Fibroblast of lung (primary cell): ENCODE measurements around the gene ATP13A4. TPM values are rescaled to one million over a fixed set of nuclear protein-coding genes. Genes with fewer than 3 reads are reported as not detected.

Experiments used
- DNase-seq, 2 donors: peaks; one replicate each; pipeline versions ENCODE4 v3.0.0 to v3.0.0-alpha.2; 2010; ENCODE audit warnings: low read depth in 2 of 2
- H2AFZ ChIP-seq: 2 replicates; pipeline ENCODE4 v1.5.1; 2012; ENCODE audit warnings: low read length, control low read depth, inconsistent platforms
- H3K27ac ChIP-seq: 2 replicates; pipeline ENCODE4 v1.5.1; 2011; ENCODE audit warnings: low read length, control low read depth; ENCODE audit not compliant: insufficient read depth
- H3K27me3 ChIP-seq: 2 replicates; pipeline ENCODE4 v1.5.1; 2011; ENCODE audit warnings: mild to moderate bottlenecking, low read length; ENCODE audit not compliant: control insufficient read depth, insufficient read depth
- H3K36me3 ChIP-seq: 2 replicates; pipeline ENCODE4 v1.5.1; 2011; ENCODE audit warnings: low read length; ENCODE audit not compliant: control insufficient read depth, insufficient read depth
- H3K4me1 ChIP-seq: 2 replicates; pipeline ENCODE4 v1.5.1; 2011; ENCODE audit warnings: low read length; ENCODE audit not compliant: control insufficient read depth, insufficient read depth; ENCODE audit errors: extremely low read depth
- H3K4me2 ChIP-seq: 2 replicates; pipeline ENCODE4 v1.5.1; 2011; ENCODE audit warnings: low read length, control low read depth; ENCODE audit not compliant: insufficient read depth; ENCODE audit errors: extremely low read depth
- H3K4me3 ChIP-seq, 4 experiments: fragments of 200-600 bp in 1 of 4; sonication (generic) in 1 of 4; replicated peaks in 1 of 4; 2 replicates each; pipeline ENCODE4 v1.5.1; 2011 to 2016; ENCODE audit warnings: low read length in 4 of 4, low read depth in 3 of 4, mild to moderate bottlenecking in 3 of 4, control low read depth in 2 of 4, inconsistent platforms in 1 of 4, mixed read lengths in 1 of 4; ENCODE audit not compliant: insufficient read depth in 1 of 4; ENCODE audit errors: control extremely low read depth in 1 of 4
- H3K79me2 ChIP-seq: 2 replicates; pipeline ENCODE4 v1.5.1; 2012; ENCODE audit warnings: mild to moderate bottlenecking, low read length, inconsistent platforms; ENCODE audit not compliant: control insufficient read depth, insufficient read depth
- H3K9ac ChIP-seq: 2 replicates; pipeline ENCODE4 v1.5.1; 2011; ENCODE audit warnings: mild to moderate bottlenecking, low read length, control low read depth; ENCODE audit not compliant: insufficient read depth
- H3K9me3 ChIP-seq: 2 replicates; pipeline ENCODE4 v1.5.1; 2012; ENCODE audit warnings: low read depth, low read length; ENCODE audit not compliant: control insufficient read depth, insufficient read depth
- H4K20me1 ChIP-seq: 2 replicates; pipeline ENCODE4 v1.5.1; 2011; ENCODE audit warnings: low read length; ENCODE audit not compliant: control insufficient read depth, insufficient read depth; ENCODE audit errors: extremely low read depth
- EZH2 ChIP-seq: IDR thresholded peaks from 2 replicates; pipeline ENCODE4 v1.5.1; 2012; ENCODE audit warnings: low read length, control low read depth, mild to moderate bottlenecking; ENCODE audit errors: missing control alignments
- polyA minus RNA-seq: library from RNA; depleted of rRNA, polyadenylated mRNA; stranded (reverse); fragments of >200 nt; gene quantifications from 2 replicates; pipeline ENCODE4 v1.2.3, GENCODE V29; 2011; ENCODE audit warnings: low replicate concordance
- polyA plus RNA-seq, 2 donors: library from polyadenylated mRNA; depleted of rRNA in 1 of 2; stranded (reverse) in 1 of 2; unstranded in 1 of 2; fragments of >200 nt; gene quantifications; 2 replicates each; pipeline ENCODE4 v1.2.1, GENCODE V29; 2011 to 2012; ENCODE audit warnings: missing spikeins in 1 of 2
- total RNA-seq: library from RNA; depleted of rRNA; stranded (reverse); fragments of >200 nt; gene quantifications from 2 replicates; pipeline ENCODE4 v1.2.1, GENCODE V29; 2014
- TF ChIP-seq, protein P1 (sequence below), 2 donors: IDR thresholded peaks in 1 of 2; conservative IDR thresholded peaks in 1 of 2; 1 replicate in 1 of 2; 2 replicates in 1 of 2; pipeline ENCODE4 v1.5.1; 2011 to 2012; ENCODE audit warnings: low read length in 2 of 2, control low read depth in 1 of 2, inconsistent platforms in 1 of 2, low read depth in 1 of 2, mild to moderate bottlenecking in 1 of 2

The ATP13A4 gene
- total RNA-seq, result under 0.01 and 0.33 TPM in 2 replicates
- polyA plus RNA-seq, result 0.01 and 0.10 TPM in 2 replicates
- polyA plus RNA-seq (2012), result not detected in 2 replicates
- not detected in 2 replicates for polyA minus RNA-seq

GRCh38 chr3:193554811-193555210, at the start of gene ATP13A4:
TSS of gene ATP13A4 (minus strand) at chr3:193554895. CDS start at chr3:193554799, 96 bp downstream.
- no peaks in the 10 kb centered on the region for H3K36me3 ChIP-seq
- H3K27me3 ChIP-seq, result no peaks in the 10 kb centered on the region
- H3K9me3 ChIP-seq, result no peaks in the 10 kb centered on the region
- TF ChIP-seq, protein P1, sequence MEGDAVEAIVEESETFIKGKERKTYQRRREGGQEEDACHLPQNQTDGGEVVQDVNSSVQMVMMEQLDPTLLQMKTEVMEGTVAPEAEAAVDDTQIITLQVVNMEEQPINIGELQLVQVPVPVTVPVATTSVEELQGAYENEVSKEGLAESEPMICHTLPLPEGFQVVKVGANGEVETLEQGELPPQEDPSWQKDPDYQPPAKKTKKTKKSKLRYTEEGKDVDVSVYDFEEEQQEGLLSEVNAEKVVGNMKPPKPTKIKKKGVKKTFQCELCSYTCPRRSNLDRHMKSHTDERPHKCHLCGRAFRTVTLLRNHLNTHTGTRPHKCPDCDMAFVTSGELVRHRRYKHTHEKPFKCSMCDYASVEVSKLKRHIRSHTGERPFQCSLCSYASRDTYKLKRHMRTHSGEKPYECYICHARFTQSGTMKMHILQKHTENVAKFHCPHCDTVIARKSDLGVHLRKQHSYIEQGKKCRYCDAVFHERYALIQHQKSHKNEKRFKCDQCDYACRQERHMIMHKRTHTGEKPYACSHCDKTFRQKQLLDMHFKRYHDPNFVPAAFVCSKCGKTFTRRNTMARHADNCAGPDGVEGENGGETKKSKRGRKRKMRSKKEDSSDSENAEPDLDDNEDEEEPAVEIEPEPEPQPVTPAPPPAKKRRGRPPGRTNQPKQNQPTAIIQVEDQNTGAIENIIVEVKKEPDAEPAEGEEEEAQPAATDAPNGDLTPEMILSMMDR (conservative IDR thresholded peaks at IDR 0.05 in 1 of 2, IDR thresholded peaks at IDR 0.05 in 1 of 2; ENCODE audit: low read depth in 1 of 2, low read length in 2 of 2), result no peak
- no peak for TF ChIP-seq EZH2
- H3K4me2 ChIP-seq, result no peak within 1 kb of the TSS
- H3K27ac ChIP-seq, result no peak within 1 kb of the TSS
- H3K4me3 ChIP-seq, result no peak within 1 kb of the TSS
- H3K79me2 ChIP-seq, result no peaks in the 10 kb centered on the region
- no peak for DNase-seq
- H4K20me1 ChIP-seq, result no peaks in the 10 kb centered on the region
- H2AFZ ChIP-seq, result no peak within 1 kb of the TSS
- H3K4me1 ChIP-seq, result no peaks in the 10 kb centered on the region
- no peak within 1 kb of the TSS for H3K9ac ChIP-seq

DNA sequence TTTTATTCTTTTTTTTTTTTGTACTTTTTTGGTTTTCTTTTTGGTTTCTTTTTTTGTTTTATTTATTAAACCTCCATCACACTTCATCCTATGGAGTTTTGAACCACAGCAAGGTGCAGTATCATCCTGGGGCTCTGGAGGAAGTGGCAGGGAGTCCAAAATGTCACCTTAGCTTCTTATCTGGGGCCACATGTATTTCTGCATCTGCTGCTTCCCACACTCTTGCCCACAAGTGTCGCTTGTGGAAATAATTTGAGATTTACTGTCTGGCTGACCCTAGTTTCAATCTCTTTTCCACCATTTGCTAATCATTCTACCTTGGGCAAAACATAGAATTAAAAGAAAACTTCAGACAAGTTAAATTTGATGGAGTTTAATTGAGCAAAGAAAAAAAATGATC, 44.7 kb upstream of the ATP13A4 start:
- Histone ChIP-seq H3K27me3 (no peaks in the 10 kb centered on the region), H3K27ac (no peak overlapping the region), H4K20me1 (no peaks in the 10 kb centered on the region), H3K36me3 (no peaks in the 10 kb centered on the region), H2AFZ (no peak overlapping the region), H3K4me3 (no peak overlapping the region), H3K9me3 (no peaks in the 10 kb centered on the region), H3K9ac (no peak overlapping the region), H3K4me1 (no peaks in the 10 kb centered on the region), H3K79me2 (peaks cover 64% of the 10 kb centered on the region), H3K4me2 (no peak overlapping the region)
- TF ChIP-seq EZH2, result no peak
- TF ChIP-seq, protein P1 (conservative IDR thresholded peaks at IDR 0.05 in 1 of 2, IDR thresholded peaks at IDR 0.05 in 1 of 2; ENCODE audit: low read depth in 1 of 2, low read length in 2 of 2), result no peak
- no peak for DNase-seq

GRCh38 chr3:193598202-193598601, 43.5 kb upstream of the ATP13A4 start:
- H3K27ac ChIP-seq, result no peak overlapping the region
- H3K4me1 ChIP-seq, result no peaks in the 10 kb centered on the region
- peaks cover 74% of the 10 kb centered on the region for H3K79me2 ChIP-seq
- TF ChIP-seq, protein P1 (conservative IDR thresholded peaks at IDR 0.05 in 1 of 2, IDR thresholded peaks at IDR 0.05 in 1 of 2; ENCODE audit: low read depth in 1 of 2, low read length in 2 of 2), result no peak
- no peak for TF ChIP-seq EZH2
- no peaks in the 10 kb centered on the region for H3K27me3 ChIP-seq
- H3K36me3 ChIP-seq, result no peaks in the 10 kb centered on the region
- no peak overlapping the region for H3K4me3 ChIP-seq
- H3K4me2 ChIP-seq, result no peak overlapping the region
- no peaks in the 10 kb centered on the region for H4K20me1 ChIP-seq
- no peaks in the 10 kb centered on the region for H3K9me3 ChIP-seq
- no peak overlapping the region for H3K9ac ChIP-seq
- H2AFZ ChIP-seq, result no peak overlapping the region
- no peak for DNase-seq
